ENCODE data around the gene MCEE. TPM values are rescaled to one million over a fixed set of nuclear protein-coding genes. Genes with fewer than 3 reads are reported as not detected.

Gene MCEE
- total and polyA plus RNA-seq, 2 donors (not counting 3 experiments of a cell fraction or from before 2014, with no cell fraction given) = 4.0 to 9.9 TPM

GRCh38 chr2:71103809-71104208 lies 26.2 kb downstream of the MCEE start:
- Histone ChIP-seq H3K79me2 (ENCODE audit: control insufficient read depth, insufficient read depth, low read length) (no peaks in the 10 kb centered on the region), H3K36me3 (ENCODE audit: control insufficient read depth in 2 of 2, extremely low read depth in 1 of 2, insufficient read depth in 2 of 2, low read length in 2 of 2) (no peaks in the 10 kb centered on the region), H3K9ac (replicated peaks; ENCODE audit: extremely low read depth, insufficient read depth, low read length) (no peak overlapping the region), H4K20me1 (replicated peaks; ENCODE audit: control insufficient read depth, extremely low read depth, insufficient read depth, low read length) (no peaks in the 10 kb centered on the region), H3K9me1 (replicated peaks; ENCODE audit: control insufficient read depth, extremely low read depth, insufficient read depth, low read length) (no peaks in the 10 kb centered on the region), H3K9me3 (replicated peaks; ENCODE audit: control insufficient read depth, insufficient read depth, low read length) (no peaks in the 10 kb centered on the region), H3K27ac (ENCODE audit: insufficient read depth, low read depth, low read length) (no peak overlapping the region), H3K4me1 (ENCODE audit: control insufficient read depth, extremely low read depth, insufficient read depth, low read length) (no peaks in the 10 kb centered on the region), H3K4me3 (replicated peaks in 1 of 3; ENCODE audit: insufficient read depth in 1 of 3, low read depth in 1 of 3, low read length in 3 of 3) (no peak overlapping the region), H2AFZ (ENCODE audit: low read depth, low read length) (no peak overlapping the region), H3K27me3 (ENCODE audit: control insufficient read depth in 2 of 2, insufficient read depth in 2 of 2, low read length in 2 of 2) (no peaks in the 10 kb centered on the region), H3K4me2 (ENCODE audit: insufficient read depth, low read length) (no peak overlapping the region)
- no peak for FAIRE-seq
- intact Hi-C loops (cut with micrococcal nuclease) = loop anchor here (5.0 kb wide), 1 partner anchor 1082 kb away; no protein-coding TSS in a partner anchor
- POLR2A ChIA-PET = no interaction called here
- CTCF ChIA-PET = no interaction called here
- TF ChIP-seq JUN (IDR thresholded peaks at IDR 0.05; ENCODE audit: borderline replicate concordance, insufficient read depth, insufficient read length, low read depth) (no peak), EZH2 (IDR thresholded peaks at IDR 0.05; ENCODE audit: borderline replicate concordance, low read depth, low read length, severe bottlenecking) (no peak), CTCF (IDR thresholded peaks at IDR 0.05; ENCODE audit: extremely low read depth in 1 of 2, insufficient read depth in 1 of 2, low read depth in 1 of 2, low read length in 2 of 2) (no peak), FOS (IDR thresholded peaks at IDR 0.05; ENCODE audit: borderline replicate concordance, insufficient read depth, low read length) (no peak), POLR2A (IDR thresholded peaks at IDR 0.05; ENCODE audit: low read depth, low read length) (no peak), MYC (IDR thresholded peaks at IDR 0.05; ENCODE audit: low read depth, low read length) (no peak), POLR2AphosphoS5 (IDR thresholded peaks at IDR 0.05; ENCODE audit: insufficient read depth, low read depth, low read length) (no peak), MAX (IDR thresholded peaks at IDR 0.05; ENCODE audit: insufficient read depth, insufficient read length) (no peak), GATA2 (IDR thresholded peaks at IDR 0.05; ENCODE audit: insufficient read depth, insufficient read length, low read depth, low read length) (no peak)
- dilution Hi-C loops (cut with MboI; ENCODE audit: extremely low pct_ligation_motif_present, low sequenced_read_pairs) = no loop called here
- no TSS peak for BruUV-seq (replicated peaks)
- no peak for DNase-seq (ENCODE audit: low read depth, low spot score)
